Stimulated activated CD4-positive, alpha-beta T cell treated with anti-CD3 and anti-CD28 coated beads, Interleukin-1b, Interleukin-23, amount 100 ng/mL, for 48 hours (primary cell): ENCODE measurements around the gene ABLIM1.
A peak's percentile ranks its signal among the peaks of the same experiment; 100 is the strongest.

Experiments
- DNase-seq: peaks from one replicate; pipeline ENCODE4 v3.0.0-alpha.2; 2020

The ABLIM1 gene

GRCh38 chr10:114513381-114513792 is 144.7 kb downstream of the ABLIM1 start:
- no peak for DNase-seq

- no peak for DNase-seq
These were observed 146.2 kb downstream of the ABLIM1 start for GRCh38 chr10:114511881-114512280.

GRCh38 chr10:114508376-114508775 is 149.7 kb downstream of the ABLIM1 start:
- DNase-seq = no peak

- no peak for DNase-seq
These were observed 150.6 kb downstream of the ABLIM1 start for GRCh38 chr10:114507449-114507848.

- no peak for DNase-seq
These were observed 151.1 kb downstream of the ABLIM1 start for GRCh38 chr10:114506871-114507385.

GRCh38 chr10:114504769-114505579 is 153.1 kb downstream of the ABLIM1 start:
- no peak for DNase-seq

GRCh38 chr10:114502074-114502473 is 156.0 kb downstream of the ABLIM1 start:
- DNase-seq = no peak

- DNase-seq = no peak
These were observed 156.4 kb downstream of the ABLIM1 start for GRCh38 chr10:114501650-114502049.

GRCh38 chr10:114500643-114501042 is 157.4 kb downstream of the ABLIM1 start:
- no peak for DNase-seq

GRCh38 chr10:114499630-114500190 is 158.4 kb downstream of the ABLIM1 start:
- peak; percentile 88 for DNase-seq

- DNase-seq = no peak
These were observed 159.0 kb downstream of the ABLIM1 start for GRCh38 chr10:114499116-114499515.

- no peak for DNase-seq
These were observed 159.5 kb downstream of the ABLIM1 start for GRCh38 chr10:114498413-114499111.

- DNase-seq = no peak
These were observed 162.8 kb downstream of the ABLIM1 start for GRCh38 chr10:114495303-114495702.

GRCh38 chr10:114492351-114493037 is 165.6 kb downstream of the ABLIM1 start:
- DNase-seq = peak; percentile 45

- no peak for DNase-seq
These were observed 166.1 kb downstream of the ABLIM1 start for GRCh38 chr10:114491933-114492332.

- no peak for DNase-seq
These were observed 166.7 kb downstream of the ABLIM1 start for GRCh38 chr10:114491419-114491818.

- DNase-seq = no peak
These were observed 168.4 kb downstream of the ABLIM1 start for GRCh38 chr10:114489521-114490310.

- no peak for DNase-seq
These were observed 170.1 kb downstream of the ABLIM1 start for GRCh38 chr10:114487815-114488536.

GRCh38 chr10:114486938-114487814 is 170.9 kb downstream of the ABLIM1 start:
- peak; percentile 42 for DNase-seq

GRCh38 chr10:114485696-114486400 is 172.2 kb downstream of the ABLIM1 start:
- no peak for DNase-seq
